Endothelial cell (in vitro differentiated cells): ENCODE measurements around the gene IFNL2. TPM values are rescaled to one million over a fixed set of nuclear protein-coding genes. Genes with fewer than 3 reads are reported as not detected.

Experiments
- DNase-seq: peaks from one replicate; pipeline ENCODE4 v3.0.0; 2021; ENCODE audit warnings: low spot score
- H3K27ac Mint-ChIP-seq: one replicate; pipeline ENCODE4 v1.8.0; 2021; ENCODE audit warnings: mixed read lengths, inconsistent platforms; ENCODE audit not compliant: unreplicated experiment
- H3K27me3 Mint-ChIP-seq: one replicate; pipeline ENCODE4 v1.8.0; 2021; ENCODE audit warnings: mild to moderate bottlenecking, moderate library complexity, mixed read lengths, inconsistent platforms; ENCODE audit not compliant: unreplicated experiment
- H3K36me3 Mint-ChIP-seq: one replicate; pipeline ENCODE4 v1.8.0; 2021; ENCODE audit warnings: mild to moderate bottlenecking, low read depth, mixed read lengths, inconsistent platforms; ENCODE audit not compliant: unreplicated experiment
- H3K4me1 Mint-ChIP-seq: one replicate; pipeline ENCODE4 v1.8.0; 2021; ENCODE audit warnings: mild to moderate bottlenecking, mixed read lengths, inconsistent platforms; ENCODE audit not compliant: unreplicated experiment
- H3K4me3 Mint-ChIP-seq: one replicate; pipeline ENCODE4 v1.8.0; 2021; ENCODE audit warnings: mild to moderate bottlenecking, mixed read lengths, inconsistent platforms; ENCODE audit not compliant: unreplicated experiment
- H3K9me3 Mint-ChIP-seq: one replicate; pipeline ENCODE4 v1.8.0; 2021; ENCODE audit warnings: mixed read lengths, inconsistent platforms; ENCODE audit not compliant: unreplicated experiment
- total RNA-seq: library from RNA; stranded (reverse); fragmentation: NEBNext Ultra II Directional; extraction: Animal tissue kit (Norgen Biotek cat#: 25700); gene quantifications from one replicate; pipeline ENCODE4 v1.2.1, GENCODE V29; 2021; ENCODE audit not compliant: unreplicated experiment
- TF ChIP-seq, protein P1 (sequence below): fragments of 200-600 bp; sonication (generic); IDR thresholded peaks from one replicate; pipeline ENCODE4 v1.5.0; 2021; ENCODE audit warnings: antibody characterized with exemption; ENCODE audit not compliant: unreplicated experiment

Gene IFNL2
- total RNA-seq, 1 donor from 2014 or later = not detected

DNA sequence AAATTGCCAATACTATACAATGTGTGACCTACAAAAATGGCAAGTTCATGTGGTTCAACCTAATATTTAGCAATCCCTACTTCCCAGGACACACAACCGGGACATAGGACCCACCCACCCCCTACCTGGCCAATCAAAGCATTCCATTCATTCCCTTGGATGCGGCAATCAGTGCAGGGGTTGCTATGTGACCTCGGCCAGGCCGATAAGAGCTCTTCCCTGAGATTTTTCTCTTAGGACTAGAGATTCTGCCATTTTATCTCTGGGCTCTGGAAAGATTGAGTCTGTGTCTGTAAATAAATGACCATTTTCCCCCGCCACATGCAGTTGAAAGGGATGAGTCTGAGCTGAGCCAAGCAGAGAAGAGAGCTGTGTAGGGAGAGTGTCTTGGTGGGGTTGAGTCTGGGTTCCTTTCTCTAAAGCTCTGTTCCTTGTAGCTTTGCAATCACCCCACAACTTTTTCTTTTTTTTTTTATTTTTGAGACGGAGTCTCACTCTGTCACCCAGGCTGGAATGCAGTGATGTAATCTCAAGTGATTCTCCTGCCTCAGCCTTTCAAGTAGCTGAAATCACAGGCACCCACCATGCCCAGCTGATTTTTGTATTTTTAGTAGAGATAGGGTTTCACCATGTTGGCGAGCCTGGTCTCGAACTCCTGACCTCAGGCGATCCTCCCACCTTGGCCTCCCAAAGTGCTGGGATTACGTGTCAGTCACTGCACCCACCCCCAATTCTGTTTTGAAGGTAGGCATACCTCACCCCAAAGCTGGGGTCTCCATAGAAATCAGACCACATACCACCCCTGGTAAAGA is 35.4 kb downstream of the IFNL2 start:
- no peak overlapping the region for H3K27ac Mint-ChIP-seq
- peaks cover 6% of the 10 kb centered on the region for H3K4me1 Mint-ChIP-seq
- no peak for DNase-seq
- H3K36me3 Mint-ChIP-seq = peaks cover 7% of the 10 kb centered on the region
- H3K4me3 Mint-ChIP-seq = no peak overlapping the region
- H3K9me3 Mint-ChIP-seq = no peaks in the 10 kb centered on the region
- TF ChIP-seq, protein P1, sequence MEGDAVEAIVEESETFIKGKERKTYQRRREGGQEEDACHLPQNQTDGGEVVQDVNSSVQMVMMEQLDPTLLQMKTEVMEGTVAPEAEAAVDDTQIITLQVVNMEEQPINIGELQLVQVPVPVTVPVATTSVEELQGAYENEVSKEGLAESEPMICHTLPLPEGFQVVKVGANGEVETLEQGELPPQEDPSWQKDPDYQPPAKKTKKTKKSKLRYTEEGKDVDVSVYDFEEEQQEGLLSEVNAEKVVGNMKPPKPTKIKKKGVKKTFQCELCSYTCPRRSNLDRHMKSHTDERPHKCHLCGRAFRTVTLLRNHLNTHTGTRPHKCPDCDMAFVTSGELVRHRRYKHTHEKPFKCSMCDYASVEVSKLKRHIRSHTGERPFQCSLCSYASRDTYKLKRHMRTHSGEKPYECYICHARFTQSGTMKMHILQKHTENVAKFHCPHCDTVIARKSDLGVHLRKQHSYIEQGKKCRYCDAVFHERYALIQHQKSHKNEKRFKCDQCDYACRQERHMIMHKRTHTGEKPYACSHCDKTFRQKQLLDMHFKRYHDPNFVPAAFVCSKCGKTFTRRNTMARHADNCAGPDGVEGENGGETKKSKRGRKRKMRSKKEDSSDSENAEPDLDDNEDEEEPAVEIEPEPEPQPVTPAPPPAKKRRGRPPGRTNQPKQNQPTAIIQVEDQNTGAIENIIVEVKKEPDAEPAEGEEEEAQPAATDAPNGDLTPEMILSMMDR = no peak
- peaks cover 7% of the 10 kb centered on the region for H3K27me3 Mint-ChIP-seq

DNA sequence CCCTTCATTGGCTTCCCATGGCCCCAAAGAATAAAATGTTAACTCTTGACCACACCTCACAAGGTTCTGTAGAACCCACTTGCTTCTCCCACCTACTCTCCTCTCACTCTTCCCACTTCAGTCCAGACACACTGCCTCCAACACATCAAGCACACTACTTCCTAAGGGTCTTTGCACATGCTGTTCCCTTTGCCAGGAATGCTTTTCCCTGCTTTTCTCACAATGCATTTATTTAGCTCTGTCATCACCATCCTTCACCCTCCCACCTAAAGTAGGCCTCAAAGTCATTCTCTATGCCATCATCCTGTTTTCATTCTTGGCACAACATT is 36.0 kb downstream of the IFNL2 start:
- Mint-ChIP-seq H3K36me3 (peaks cover 5% of the 10 kb centered on the region), H3K4me1 (peaks cover 6% of the 10 kb centered on the region), H3K27ac (no peak overlapping the region), H3K9me3 (no peaks in the 10 kb centered on the region), H3K27me3 (peaks cover 9% of the 10 kb centered on the region), H3K4me3 (no peak overlapping the region)
- no peak for DNase-seq
- TF ChIP-seq, protein P1 = no peak

DNA sequence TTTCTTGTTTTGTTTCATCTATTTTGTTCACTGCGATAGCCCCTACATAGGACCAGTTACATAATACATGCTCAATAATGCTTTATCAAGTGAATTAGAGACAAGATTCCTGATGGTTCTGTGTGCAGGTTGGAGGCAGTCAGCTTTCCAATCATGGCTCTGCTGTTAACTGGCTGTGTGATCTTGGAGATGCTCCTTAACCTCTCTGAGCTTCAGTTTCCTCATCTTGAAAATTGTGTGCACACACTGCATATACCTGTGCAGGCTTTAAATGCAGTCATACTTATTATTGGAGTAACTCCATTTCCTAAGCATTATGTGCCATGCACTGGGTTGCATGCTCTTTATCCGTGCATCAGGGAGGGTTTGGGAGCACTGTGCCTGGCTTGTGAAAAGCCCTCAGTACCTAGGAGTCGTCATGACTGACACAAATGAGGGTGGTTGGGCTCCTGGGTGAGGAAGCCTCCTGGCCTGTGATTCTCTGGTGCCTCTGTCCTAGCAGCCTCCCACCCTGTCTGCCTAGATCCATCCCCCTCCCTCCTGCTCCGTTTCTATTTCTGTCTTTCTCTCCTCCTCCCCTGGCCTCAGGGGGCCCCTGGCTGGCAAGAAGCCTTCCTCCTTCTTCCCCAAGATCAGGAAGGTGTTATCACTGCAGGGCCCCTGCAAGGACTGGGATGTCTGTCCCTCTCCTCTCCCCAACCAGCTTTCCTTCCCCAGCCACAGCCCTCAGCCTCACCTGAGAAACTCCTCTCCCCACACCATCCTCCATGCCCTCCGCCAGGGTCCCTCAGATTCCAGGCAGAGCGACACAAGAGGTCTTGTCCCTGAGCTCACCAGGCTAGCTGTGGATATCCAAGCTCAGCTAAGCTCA is 36.7 kb downstream of the IFNL2 start:
- H3K9me3 Mint-ChIP-seq = no peaks in the 10 kb centered on the region
- peaks cover 5% of the 10 kb centered on the region for H3K36me3 Mint-ChIP-seq
- no peak overlapping the region for H3K27ac Mint-ChIP-seq
- peaks cover 10% of the 10 kb centered on the region for H3K27me3 Mint-ChIP-seq
- peaks cover 6% of the 10 kb centered on the region for H3K4me1 Mint-ChIP-seq
- DNase-seq = no peak
- no peak overlapping the region for H3K4me3 Mint-ChIP-seq
- TF ChIP-seq, protein P1 = no peak

DNA sequence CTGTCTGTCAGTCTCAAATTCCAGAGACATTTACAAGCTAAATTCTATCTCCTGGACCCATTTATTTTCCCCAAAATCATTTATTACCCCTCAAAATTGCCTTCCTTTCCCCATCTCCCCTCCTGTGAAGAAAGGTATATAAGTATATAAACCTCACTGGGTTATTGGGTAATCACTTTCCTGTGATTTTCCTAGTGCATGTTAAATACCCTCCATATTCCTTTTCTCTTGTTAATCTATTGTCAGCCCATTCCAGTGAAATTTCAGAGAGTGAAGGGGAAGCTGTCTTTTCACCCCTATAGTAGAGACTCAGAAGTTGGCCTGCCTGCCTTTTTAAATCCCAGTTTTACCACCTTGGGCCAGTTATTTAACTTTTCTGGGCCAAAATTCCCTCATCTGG is 37.9 kb downstream of the IFNL2 start:
- peaks cover 5% of the 10 kb centered on the region for H3K36me3 Mint-ChIP-seq
- no peak overlapping the region for H3K4me3 Mint-ChIP-seq
- H3K27ac Mint-ChIP-seq = no peak overlapping the region
- TF ChIP-seq, protein P1 = no peak
- DNase-seq = no peak
- H3K9me3 Mint-ChIP-seq = no peaks in the 10 kb centered on the region
- H3K27me3 Mint-ChIP-seq = peaks cover 19% of the 10 kb centered on the region
- H3K4me1 Mint-ChIP-seq = peaks cover 6% of the 10 kb centered on the region
